HEK293 (cell line): ENCODE data around the gene TARS3.

Experiments
- CTCF ChIA-PET: fragments of 350-600 bp; formaldehyde crosslinking; extraction: SDS; loops from one replicate; lab custom pipeline; 2021; ENCODE audit warnings: antibody characterized with exemption; lab: Yijun Ruan, JAX
- POLR2A ChIA-PET: fragments of 300-600 bp; formaldehyde crosslinking; extraction: SDS; loops from one replicate; lab custom pipeline; 2020; ENCODE audit warnings: antibody characterized with exemption, inconsistent platforms; lab: Yijun Ruan, JAX
- H3K27ac ChIP-seq: fragments of 200-500 bp; sonication (Bioruptor generic); 2 replicates; pipeline ENCODE4 v1.5.1; 2014; ENCODE audit warnings: low read depth, low read length, control low read depth, inconsistent platforms; ENCODE audit errors: extremely low read depth
- H3K36me3 ChIP-seq, 2 experiments: fragments of 200-500 bp in 1 of 2; sonication (Bioruptor generic) in 1 of 2; 1 replicate in 1 of 2; 2 replicates in 1 of 2; pipeline ENCODE4 v1.5.1; 2014 to 2017; ENCODE audit warnings: inconsistent platforms in 2 of 2, low read length in 2 of 2; ENCODE audit not compliant: control insufficient read depth in 2 of 2, insufficient read depth in 1 of 2
- H3K4me1 ChIP-seq: fragments of 200-500 bp; sonication (Bioruptor generic); 2 replicates; pipeline ENCODE4 v1.5.1; 2014; ENCODE audit warnings: mild to moderate bottlenecking, low read length, inconsistent platforms; ENCODE audit not compliant: control insufficient read depth, insufficient read depth
- H3K4me3 ChIP-seq: 2 replicates; pipeline ENCODE4 v1.5.1; 2011; ENCODE audit warnings: low read depth, mild to moderate bottlenecking, control low read depth, low read length, moderate library complexity
- H3K9me3 ChIP-seq: fragments of 200-500 bp; sonication (Bioruptor generic); 2 replicates; pipeline ENCODE4 v1.5.1; 2014; ENCODE audit warnings: low read depth, low read length, inconsistent platforms; ENCODE audit not compliant: control insufficient read depth, insufficient read depth
- CTCF ChIP-seq: fragments of 450-650 bp; formaldehyde crosslinking; IDR thresholded peaks from 2 replicates; pipeline ENCODE4 v1.5.1; 2016; ENCODE audit warnings: missing biosample characterization, missing genetic modification characterization
- GLI4 ChIP-seq: fragments of 450-650 bp; formaldehyde crosslinking; IDR thresholded peaks from 2 replicates; pipeline ENCODE4 v1.5.1; 2016; ENCODE audit warnings: missing biosample characterization, missing genetic modification characterization
- GLIS2 ChIP-seq: fragments of 450-650 bp; formaldehyde crosslinking; IDR thresholded peaks from 2 replicates; pipeline ENCODE4 v1.5.1; 2016; ENCODE audit warnings: missing biosample characterization, missing genetic modification characterization
- MZF1 ChIP-seq: fragments of 450-650 bp; formaldehyde crosslinking; IDR thresholded peaks from 2 replicates; pipeline ENCODE4 v1.5.1; 2017; ENCODE audit warnings: missing biosample characterization, missing genetic modification characterization, borderline replicate concordance
- PRDM4 ChIP-seq: fragments of 450-650 bp; formaldehyde crosslinking; IDR thresholded peaks from 2 replicates; pipeline ENCODE4 v1.5.1; 2017; ENCODE audit warnings: missing biosample characterization, missing genetic modification characterization
- ZBTB7A ChIP-seq: fragments of 450-650 bp; formaldehyde crosslinking; IDR thresholded peaks from 2 replicates; pipeline ENCODE4 v1.5.1; 2016; ENCODE audit warnings: low read depth, missing biosample characterization, missing genetic modification characterization
- ZFP37 ChIP-seq: fragments of 450-650 bp; formaldehyde crosslinking; IDR thresholded peaks from 2 replicates; pipeline ENCODE4 v1.5.1; 2016; ENCODE audit warnings: missing biosample characterization, missing genetic modification characterization
- ZIC2 ChIP-seq: fragments of 450-650 bp; formaldehyde crosslinking; IDR thresholded peaks from 2 replicates; pipeline ENCODE4 v1.5.1; 2016; ENCODE audit warnings: missing biosample characterization, missing genetic modification characterization
- ZNF155 ChIP-seq: fragments of 450-650 bp; formaldehyde crosslinking; IDR thresholded peaks from 2 replicates; pipeline ENCODE4 v1.5.1; 2016; ENCODE audit warnings: missing biosample characterization, missing genetic modification characterization
- ZNF202 ChIP-seq: fragments of 450-650 bp; formaldehyde crosslinking; IDR thresholded peaks from 2 replicates; pipeline ENCODE4 v1.5.1; 2016; ENCODE audit warnings: missing biosample characterization, missing genetic modification characterization, borderline replicate concordance
- ZNF513 ChIP-seq: fragments of 450-650 bp; IDR thresholded peaks from 2 replicates; pipeline ENCODE4 v1.5.1; 2018; ENCODE audit warnings: missing biosample characterization, missing genetic modification characterization
- ZNF521 ChIP-seq: fragments of 450-650 bp; formaldehyde crosslinking; IDR thresholded peaks from 2 replicates; pipeline ENCODE4 v1.5.1; 2017; ENCODE audit warnings: missing biosample characterization, mild to moderate bottlenecking, missing genetic modification characterization
- ZNF544 ChIP-seq: fragments of 450-650 bp; formaldehyde crosslinking; IDR thresholded peaks from 2 replicates; pipeline ENCODE4 v1.5.0; 2017; ENCODE audit warnings: missing biosample characterization, missing genetic modification characterization
- ZNF777 ChIP-seq: fragments of 450-650 bp; formaldehyde crosslinking; IDR thresholded peaks from 2 replicates; pipeline ENCODE4 v1.5.1; 2017; ENCODE audit warnings: missing biosample characterization, missing genetic modification characterization, borderline replicate concordance
- ZNF791 ChIP-seq: fragments of 450-650 bp; formaldehyde crosslinking; IDR thresholded peaks from 2 replicates; pipeline ENCODE4 v1.5.1; 2016; ENCODE audit warnings: missing biosample characterization, missing genetic modification characterization
- ZSCAN30 ChIP-seq: fragments of 450-650 bp; IDR thresholded peaks from 2 replicates; pipeline ENCODE4 v1.5.1; 2018; ENCODE audit warnings: missing biosample characterization, mild to moderate bottlenecking, missing genetic modification characterization, moderate library complexity
- TF ChIP-seq, protein P1 (sequence below): fragments of 450-650 bp; formaldehyde crosslinking; IDR thresholded peaks from 2 replicates; pipeline ENCODE4 v1.5.1; 2016; ENCODE audit warnings: missing biosample characterization, missing genetic modification characterization, low read depth
- TF ChIP-seq, protein P2 (sequence below): fragments of 450-650 bp; formaldehyde crosslinking; IDR thresholded peaks from 2 replicates; pipeline ENCODE4 v1.5.1; 2016; ENCODE audit warnings: missing biosample characterization, missing genetic modification characterization
- TF ChIP-seq, protein P3 (sequence below): fragments of 450-650 bp; formaldehyde crosslinking; IDR thresholded peaks from 2 replicates; pipeline ENCODE4 v1.5.1; 2016; ENCODE audit warnings: missing biosample characterization, missing genetic modification characterization

Gene TARS3

DNA sequence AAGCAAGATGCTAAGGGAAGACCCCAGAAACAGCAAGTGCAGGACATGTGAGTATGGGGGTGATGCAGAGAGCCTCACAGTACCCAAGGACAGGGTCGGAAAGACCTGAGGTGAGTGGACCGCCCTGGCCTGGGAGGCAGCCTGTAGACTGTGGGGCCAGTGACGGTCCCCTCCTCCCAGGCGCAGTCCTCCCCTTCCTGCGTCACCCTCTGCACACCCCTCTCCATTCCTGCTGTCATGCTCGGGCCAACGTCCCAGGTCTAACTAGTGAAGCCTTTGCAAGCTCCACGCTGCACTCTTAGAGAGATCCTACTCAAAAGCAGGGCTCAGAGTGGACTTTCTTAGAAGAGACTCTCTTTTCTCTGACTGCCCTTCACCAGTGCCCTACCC lies 113.7 kb downstream of the TARS3 start:
- peaks cover 11% of the 10 kb centered on the region for H3K4me1 ChIP-seq
- no peak overlapping the region for H3K27ac ChIP-seq
- H3K36me3 ChIP-seq: peaks cover 0 to 13% of the 10 kb centered on the region in 2 experiments; a peak in 1 of 3 replicates
- TF ChIP-seq ZIC2: no peak
- TF ChIP-seq, protein P1, sequence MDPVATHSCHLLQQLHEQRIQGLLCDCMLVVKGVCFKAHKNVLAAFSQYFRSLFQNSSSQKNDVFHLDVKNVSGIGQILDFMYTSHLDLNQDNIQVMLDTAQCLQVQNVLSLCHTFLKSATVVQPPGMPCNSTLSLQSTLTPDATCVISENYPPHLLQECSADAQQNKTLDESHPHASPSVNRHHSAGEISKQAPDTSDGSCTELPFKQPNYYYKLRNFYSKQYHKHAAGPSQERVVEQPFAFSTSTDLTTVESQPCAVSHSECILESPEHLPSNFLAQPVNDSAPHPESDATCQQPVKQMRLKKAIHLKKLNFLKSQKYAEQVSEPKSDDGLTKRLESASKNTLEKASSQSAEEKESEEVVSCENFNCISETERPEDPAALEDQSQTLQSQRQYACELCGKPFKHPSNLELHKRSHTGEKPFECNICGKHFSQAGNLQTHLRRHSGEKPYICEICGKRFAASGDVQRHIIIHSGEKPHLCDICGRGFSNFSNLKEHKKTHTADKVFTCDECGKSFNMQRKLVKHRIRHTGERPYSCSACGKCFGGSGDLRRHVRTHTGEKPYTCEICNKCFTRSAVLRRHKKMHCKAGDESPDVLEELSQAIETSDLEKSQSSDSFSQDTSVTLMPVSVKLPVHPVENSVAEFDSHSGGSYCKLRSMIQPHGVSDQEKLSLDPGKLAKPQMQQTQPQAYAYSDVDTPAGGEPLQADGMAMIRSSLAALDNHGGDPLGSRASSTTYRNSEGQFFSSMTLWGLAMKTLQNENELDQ (tag by site-specific recombination): no peak
- no peak for TF ChIP-seq ZBTB7A (tag by site-specific recombination)
- TF ChIP-seq ZNF777 (tag by site-specific recombination): no peak
- no peak for TF ChIP-seq ZNF513 (tag by site-specific recombination)
- no peak for TF ChIP-seq ZSCAN30
- no peak for TF ChIP-seq ZFP37 (tag by site-specific recombination)
- TF ChIP-seq ZNF521 (tag by site-specific recombination): no peak
- POLR2A ChIA-PET: no interaction called here
- no peak overlapping the region for H3K4me3 ChIP-seq
- no peaks in the 10 kb centered on the region for H3K9me3 ChIP-seq
- CTCF ChIA-PET: interaction anchor here (0.7 to 3.5 kb wide), 3 partner anchors 31 to 109 kb away, joined by 3 to 15 read pairs (median 5); no protein-coding TSS in a partner anchor

GRCh38 chr15:101609742-101610610 lies 114.3 kb downstream of the TARS3 start:
- ChIA-PET POLR2A (no interaction called here), CTCF (interaction anchor here (0.7 to 3.5 kb wide), 3 partner anchors 31 to 108 kb away, joined by 3 to 15 read pairs (median 3); no protein-coding TSS in a partner anchor)
- H3K27ac ChIP-seq: no peak overlapping the region
- H3K36me3 ChIP-seq: peaks cover 3 to 14% of the 10 kb centered on the region in 2 experiments; a peak in 1 of 3 replicates
- H3K4me3 ChIP-seq: no peak overlapping the region
- H3K9me3 ChIP-seq: no peaks in the 10 kb centered on the region
- TF ChIP-seq, protein P2, sequence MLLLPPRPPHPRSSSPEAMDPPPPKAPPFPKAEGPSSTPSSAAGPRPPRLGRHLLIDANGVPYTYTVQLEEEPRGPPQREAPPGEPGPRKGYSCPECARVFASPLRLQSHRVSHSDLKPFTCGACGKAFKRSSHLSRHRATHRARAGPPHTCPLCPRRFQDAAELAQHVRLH: no peak
- TF ChIP-seq ZNF155 (tag by site-specific recombination): no peak
- no peak for TF ChIP-seq ZNF202 (tag by site-specific recombination)
- H3K4me1 ChIP-seq: peaks cover 10% of the 10 kb centered on the region

GRCh38 chr15:101608201-101608600 lies 116.1 kb downstream of the TARS3 start:
- peaks cover 3% of the 10 kb centered on the region for H3K4me1 ChIP-seq
- H3K36me3 ChIP-seq: peaks cover 5 to 14% of the 10 kb centered on the region in 2 experiments; a peak in 1 of 3 replicates
- no peak overlapping the region for H3K4me3 ChIP-seq
- H3K27ac ChIP-seq: no peak overlapping the region
- ChIA-PET CTCF (interaction anchor here (0.7 to 3.5 kb wide), 3 partner anchors 33 to 116 kb away, joined by 3 to 15 read pairs (median 3); no protein-coding TSS in a partner anchor), POLR2A (no interaction called here)
- no peaks in the 10 kb centered on the region; the same call in 1 of the 2 replicates for H3K9me3 ChIP-seq
- TF ChIP-seq GLI4 (tag by site-specific recombination) (no peak), MZF1 (tag by site-specific recombination) (no peak), ZNF544 (tag by site-specific recombination) (no peak), GLIS2 (no peak), PRDM4 (tag by site-specific recombination) (no peak), ZNF791 (no peak), CTCF (peak; percentile 48; the same call in 1 of the 2 replicates)
- TF ChIP-seq, protein P3, sequence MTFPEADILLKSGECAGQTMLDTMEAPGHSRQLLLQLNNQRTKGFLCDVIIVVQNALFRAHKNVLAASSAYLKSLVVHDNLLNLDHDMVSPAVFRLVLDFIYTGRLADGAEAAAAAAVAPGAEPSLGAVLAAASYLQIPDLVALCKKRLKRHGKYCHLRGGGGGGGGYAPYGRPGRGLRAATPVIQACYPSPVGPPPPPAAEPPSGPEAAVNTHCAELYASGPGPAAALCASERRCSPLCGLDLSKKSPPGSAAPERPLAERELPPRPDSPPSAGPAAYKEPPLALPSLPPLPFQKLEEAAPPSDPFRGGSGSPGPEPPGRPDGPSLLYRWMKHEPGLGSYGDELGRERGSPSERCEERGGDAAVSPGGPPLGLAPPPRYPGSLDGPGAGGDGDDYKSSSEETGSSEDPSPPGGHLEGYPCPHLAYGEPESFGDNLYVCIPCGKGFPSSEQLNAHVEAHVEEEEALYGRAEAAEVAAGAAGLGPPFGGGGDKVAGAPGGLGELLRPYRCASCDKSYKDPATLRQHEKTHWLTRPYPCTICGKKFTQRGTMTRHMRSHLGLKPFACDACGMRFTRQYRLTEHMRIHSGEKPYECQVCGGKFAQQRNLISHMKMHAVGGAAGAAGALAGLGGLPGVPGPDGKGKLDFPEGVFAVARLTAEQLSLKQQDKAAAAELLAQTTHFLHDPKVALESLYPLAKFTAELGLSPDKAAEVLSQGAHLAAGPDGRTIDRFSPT (tag by site-specific recombination): no peak
